ENCODE data around the gene PEX5.
A peak's percentile ranks its signal among the peaks of the same experiment; 100 is the strongest.
"Not testable (repeated sequence)": the region's sequence is repeated elsewhere in the genome, so short reads cannot be mapped to it uniquely, and the experiment has no call there.

PEX5 gene

DNA sequence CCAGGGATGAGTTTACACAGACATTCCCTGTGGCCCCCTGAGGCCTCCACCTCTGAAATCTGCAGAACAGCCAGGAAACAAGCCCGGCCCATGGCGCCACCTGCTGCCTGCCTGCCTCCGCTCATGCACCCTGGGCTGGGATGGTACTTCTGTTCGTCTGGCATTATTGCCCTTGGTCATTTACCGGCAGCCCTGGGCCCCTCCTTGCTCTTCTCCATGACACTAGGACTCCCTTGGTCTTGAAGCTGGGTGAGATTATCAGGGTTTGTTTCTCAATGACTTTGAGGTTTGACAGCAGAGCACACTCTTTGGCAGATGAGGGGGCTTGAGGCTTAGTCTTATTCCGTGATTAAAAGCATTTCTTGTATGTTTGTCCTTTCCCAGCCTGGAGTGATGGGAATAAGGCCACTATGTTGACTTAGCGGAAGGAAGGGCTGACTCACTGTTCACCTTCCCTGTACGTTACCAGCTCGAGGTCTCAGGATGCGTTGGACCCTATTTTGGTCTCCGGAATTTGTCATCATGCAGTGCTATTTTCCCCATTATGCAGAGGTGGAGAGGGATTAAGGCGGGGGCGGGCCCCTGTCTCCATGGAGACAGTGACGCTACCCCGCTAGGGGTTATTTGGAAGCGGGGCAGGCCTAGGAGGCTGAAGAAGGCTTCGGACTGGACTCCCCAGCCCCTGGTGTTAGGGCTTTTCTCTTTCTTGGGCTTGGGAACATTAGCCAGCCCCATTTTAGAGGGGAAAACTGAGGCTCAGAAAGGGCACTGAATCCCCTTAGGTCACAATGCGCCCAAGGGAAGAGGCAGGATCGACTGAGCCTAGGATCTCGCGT is 706 bp upstream of the PEX5 start:
- peaks cover 36% of the 10 kb centered on the region for H3K4me1 Mint-ChIP-seq
- peak overlapping the region; percentile 92 for H3K4me3 Mint-ChIP-seq
- no peaks in the 10 kb centered on the region for H3K27me3 Mint-ChIP-seq
- peak overlapping the region; percentile 98 for H3K27ac Mint-ChIP-seq
- peaks cover 7% of the 10 kb centered on the region for H3K36me3 Mint-ChIP-seq
- no peaks in the 10 kb centered on the region for H3K9me3 Mint-ChIP-seq

DNA sequence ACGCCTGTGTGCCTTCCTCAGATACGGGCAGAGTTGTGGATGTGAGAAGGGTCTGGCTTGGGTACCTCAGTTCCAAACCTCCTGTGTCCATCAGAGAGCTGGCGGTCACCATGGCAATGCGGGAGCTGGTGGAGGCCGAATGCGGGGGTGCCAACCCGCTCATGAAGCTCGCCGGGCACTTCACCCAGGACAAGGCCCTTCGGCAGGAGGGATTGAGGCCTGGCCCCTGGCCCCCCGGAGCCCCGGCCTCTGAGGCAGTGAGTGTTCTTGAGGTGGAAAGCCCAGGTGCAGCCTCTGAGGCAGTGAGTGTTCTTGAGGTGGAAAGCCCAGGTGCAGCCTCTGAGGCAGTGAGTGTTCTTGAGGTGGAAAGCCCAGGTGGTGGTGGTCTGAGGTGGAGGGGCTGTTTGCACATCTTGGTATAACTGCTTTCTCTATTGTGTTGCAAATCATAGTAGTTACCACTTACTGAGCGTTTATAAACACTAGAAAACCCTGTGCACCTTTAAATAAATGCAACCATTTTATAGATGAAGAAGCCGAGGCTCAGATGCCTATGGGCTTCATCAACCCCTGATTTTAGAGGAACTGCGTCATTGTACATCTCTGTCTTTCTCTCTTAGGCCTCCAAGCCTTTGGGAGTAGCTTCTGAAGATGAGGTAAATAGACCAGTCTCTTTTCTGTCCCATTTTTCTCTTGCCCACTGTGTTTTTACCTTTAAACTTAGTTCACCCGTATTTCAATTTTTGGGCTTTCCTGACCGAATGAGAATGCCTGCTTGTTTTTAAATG is 976 bp downstream of the PEX5 start:
- Mint-ChIP-seq H3K27me3 (no peaks in the 10 kb centered on the region), H3K4me1 (peaks cover 51% of the 10 kb centered on the region), H3K36me3 (peaks cover 13% of the 10 kb centered on the region), H3K27ac (peak overlapping the region; percentile 25), H3K9me3 (no peaks in the 10 kb centered on the region), H3K4me3 (peak overlapping the region; percentile 88)

DNA sequence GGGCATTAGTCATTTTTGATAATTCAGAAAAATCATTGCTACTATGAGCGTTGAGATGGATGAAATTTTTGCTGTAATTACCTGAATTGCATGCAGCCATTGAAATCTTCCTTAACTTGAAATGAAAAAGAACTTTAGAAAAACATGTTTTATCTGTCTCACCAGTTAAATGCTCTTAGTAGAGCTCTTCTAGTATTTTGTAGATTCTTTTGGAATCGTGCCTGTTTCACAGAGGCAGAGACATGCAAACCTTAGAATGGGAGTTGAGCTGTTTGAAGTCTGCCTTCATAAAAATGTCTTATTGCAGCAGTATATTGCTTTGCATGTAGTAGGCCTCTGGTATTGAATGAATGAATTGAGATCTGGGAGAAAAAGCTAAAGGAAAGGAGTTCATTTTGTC is 4.2 kb downstream of the PEX5 start:
- H3K27ac Mint-ChIP-seq = peak overlapping the region; percentile 2
- H3K36me3 Mint-ChIP-seq = peaks cover 18% of the 10 kb centered on the region
- no peaks in the 10 kb centered on the region for H3K9me3 Mint-ChIP-seq
- H3K4me3 Mint-ChIP-seq = no peak overlapping the region
- no peaks in the 10 kb centered on the region for H3K27me3 Mint-ChIP-seq
- peaks cover 47% of the 10 kb centered on the region for H3K4me1 Mint-ChIP-seq

DNA sequence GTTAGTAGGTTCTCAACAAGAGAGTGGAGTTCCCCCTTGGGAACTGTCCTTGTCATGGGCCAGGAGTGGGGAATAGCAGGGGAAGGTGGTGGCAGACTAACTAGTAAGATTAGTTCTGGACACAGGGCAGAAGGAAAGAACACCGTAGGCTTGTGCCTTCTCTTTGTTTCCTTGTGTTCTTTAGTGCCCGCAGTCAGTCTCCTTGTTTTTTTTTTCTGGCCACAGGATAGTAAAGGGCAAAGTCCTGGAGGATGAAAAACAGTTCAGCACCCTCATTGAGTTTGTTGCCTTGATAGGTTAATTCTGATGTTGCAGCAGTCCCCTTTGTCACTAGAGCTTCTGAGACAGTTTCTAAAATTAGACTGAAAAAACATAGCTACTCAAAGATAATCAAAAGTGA is 8.4 kb downstream of the PEX5 start:
- H3K4me1 Mint-ChIP-seq = peaks cover 24% of the 10 kb centered on the region
- no peak overlapping the region for H3K4me3 Mint-ChIP-seq
- no peaks in the 10 kb centered on the region for H3K27me3 Mint-ChIP-seq
- H3K9me3 Mint-ChIP-seq = no peaks in the 10 kb centered on the region
- no peak overlapping the region for H3K27ac Mint-ChIP-seq
- H3K36me3 Mint-ChIP-seq = peaks cover 22% of the 10 kb centered on the region

DNA sequence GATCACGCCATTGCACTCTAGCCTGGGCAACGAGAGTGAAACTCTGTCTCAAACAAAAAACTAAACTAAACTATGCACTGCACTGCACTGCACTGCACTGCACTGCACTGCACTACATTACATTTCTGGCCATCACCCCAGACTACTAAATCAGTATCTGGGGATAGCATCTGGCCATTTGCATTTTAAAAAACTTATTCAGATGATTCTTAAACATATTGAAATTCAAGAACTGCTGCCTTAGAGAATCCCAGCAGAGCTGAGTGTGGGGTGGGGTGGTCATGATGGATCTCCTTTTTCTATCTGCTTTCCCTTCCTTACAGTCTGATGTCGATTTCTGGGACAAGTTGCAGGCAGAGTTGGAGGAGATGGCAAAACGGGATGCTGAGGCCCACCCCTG is 13.6 kb downstream of the PEX5 start:
- no peaks in the 10 kb centered on the region for H3K4me1 Mint-ChIP-seq
- H3K9me3 Mint-ChIP-seq = no peaks in the 10 kb centered on the region
- no peak overlapping the region for H3K4me3 Mint-ChIP-seq
- H3K27me3 Mint-ChIP-seq = no peaks in the 10 kb centered on the region
- no peak overlapping the region for H3K27ac Mint-ChIP-seq
- H3K36me3 Mint-ChIP-seq = peaks cover 38% of the 10 kb centered on the region

DNA sequence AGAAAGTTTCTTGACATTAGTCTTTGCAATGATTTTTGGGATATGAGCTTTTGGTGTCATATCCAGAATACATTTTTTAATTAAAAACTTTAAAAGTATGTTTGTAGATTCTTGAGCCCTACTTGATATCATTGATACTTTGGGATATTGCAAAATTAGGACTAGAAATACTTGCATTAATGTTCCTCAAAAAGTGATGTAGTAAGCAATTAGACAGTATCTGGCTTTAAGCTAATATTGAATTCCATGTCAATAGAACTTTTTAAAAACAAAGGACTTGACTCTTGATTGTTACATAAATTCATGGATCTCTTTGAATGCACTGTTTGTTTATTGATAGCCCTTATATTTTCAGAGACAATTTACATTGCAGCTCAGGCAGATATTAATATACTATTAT is 15.6 kb downstream of the PEX5 start:
- no peaks in the 10 kb centered on the region for H3K4me1 Mint-ChIP-seq
- no peak overlapping the region for H3K27ac Mint-ChIP-seq
- H3K36me3 Mint-ChIP-seq = peaks cover 56% of the 10 kb centered on the region
- no peaks in the 10 kb centered on the region for H3K27me3 Mint-ChIP-seq
- no peak overlapping the region for H3K4me3 Mint-ChIP-seq
- H3K9me3 Mint-ChIP-seq = no peaks in the 10 kb centered on the region

DNA sequence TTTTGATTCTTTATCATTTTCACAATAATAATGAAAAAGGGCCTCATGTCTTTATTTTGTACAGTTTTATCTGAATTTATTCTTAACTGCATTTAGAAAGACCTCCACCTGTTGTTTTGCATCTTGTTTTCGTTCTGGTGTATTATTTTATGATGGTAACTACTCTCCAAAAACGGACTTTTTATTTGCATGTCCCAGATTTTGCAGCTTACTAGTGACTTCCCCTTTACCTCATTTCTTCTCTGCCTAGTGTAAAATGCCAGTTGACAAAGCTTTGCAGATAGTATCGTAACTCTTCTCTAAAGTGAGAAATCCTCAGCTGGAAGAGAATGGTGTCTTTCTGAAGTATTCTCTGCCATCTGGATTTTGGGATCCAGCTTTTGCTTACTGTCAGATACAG is 17.2 kb downstream of the PEX5 start:
- no peaks in the 10 kb centered on the region for H3K27me3 Mint-ChIP-seq
- no peak overlapping the region for H3K4me3 Mint-ChIP-seq
- peaks cover 65% of the 10 kb centered on the region for H3K36me3 Mint-ChIP-seq
- H3K27ac Mint-ChIP-seq = no peak overlapping the region
- no peaks in the 10 kb centered on the region for H3K4me1 Mint-ChIP-seq
- H3K9me3 Mint-ChIP-seq = no peaks in the 10 kb centered on the region

DNA sequence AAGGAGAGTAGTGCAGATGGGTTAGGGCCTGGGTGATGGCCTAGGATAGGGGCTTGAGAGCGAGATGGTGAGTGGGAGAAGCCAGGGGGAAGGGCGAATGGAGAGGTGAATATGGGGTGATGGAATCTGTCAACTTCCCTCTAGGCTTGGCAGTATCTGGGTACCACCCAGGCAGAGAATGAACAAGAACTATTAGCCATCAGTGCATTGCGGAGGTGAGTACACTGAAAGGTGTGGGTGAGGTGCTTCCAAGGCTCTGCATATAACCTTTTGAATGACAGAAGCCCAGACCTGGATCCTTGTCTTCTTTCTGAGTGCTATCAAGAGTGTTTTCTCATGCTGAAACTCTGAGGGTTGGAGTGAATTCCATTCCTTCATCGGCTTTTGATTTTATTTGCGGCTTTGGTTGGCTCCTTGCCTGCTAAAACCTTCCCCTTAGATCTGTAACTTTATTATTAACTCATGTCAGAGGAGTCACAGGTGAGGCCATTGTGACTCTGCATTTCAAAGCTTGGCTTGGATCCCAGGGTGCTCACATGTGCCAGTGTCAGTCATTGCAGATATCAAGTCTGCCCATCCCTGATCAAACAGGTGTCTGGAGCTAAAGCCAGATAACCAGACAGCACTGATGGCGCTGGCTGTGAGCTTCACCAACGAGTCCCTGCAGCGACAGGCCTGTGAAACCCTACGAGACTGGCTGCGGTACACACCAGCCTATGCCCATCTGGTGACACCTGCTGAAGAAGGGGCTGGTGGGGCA is 18.6 kb downstream of the PEX5 start:
- Mint-ChIP-seq H3K36me3 (peaks cover 67% of the 10 kb centered on the region), H3K4me1 (no peaks in the 10 kb centered on the region), H3K27ac (no peak overlapping the region), H3K27me3 (no peaks in the 10 kb centered on the region), H3K9me3 (no peaks in the 10 kb centered on the region), H3K4me3 (no peak overlapping the region)

DNA sequence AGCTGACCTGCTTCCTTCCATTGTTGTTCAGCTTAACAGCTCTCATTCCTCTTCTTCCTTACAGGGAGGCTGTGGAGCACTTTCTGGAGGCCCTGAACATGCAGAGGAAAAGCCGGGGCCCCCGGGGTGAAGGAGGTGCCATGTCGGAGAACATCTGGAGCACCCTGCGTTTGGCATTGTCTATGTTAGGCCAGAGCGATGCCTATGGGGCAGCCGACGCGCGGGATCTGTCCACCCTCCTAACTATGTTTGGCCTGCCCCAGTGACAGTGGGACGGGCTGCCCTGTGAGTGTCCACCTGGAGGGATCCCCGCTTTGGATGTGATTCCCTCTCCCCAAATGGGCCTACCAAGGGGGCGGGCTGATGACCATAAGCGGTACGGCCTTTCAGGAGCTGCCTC is 20.5 kb downstream of the PEX5 start:
- Mint-ChIP-seq H3K36me3 (peaks cover 60% of the 10 kb centered on the region), H3K4me3 (no peak overlapping the region), H3K27ac (no peak overlapping the region), H3K27me3 (no peaks in the 10 kb centered on the region), H3K4me1 (no peaks in the 10 kb centered on the region), H3K9me3 (no peaks in the 10 kb centered on the region)

DNA sequence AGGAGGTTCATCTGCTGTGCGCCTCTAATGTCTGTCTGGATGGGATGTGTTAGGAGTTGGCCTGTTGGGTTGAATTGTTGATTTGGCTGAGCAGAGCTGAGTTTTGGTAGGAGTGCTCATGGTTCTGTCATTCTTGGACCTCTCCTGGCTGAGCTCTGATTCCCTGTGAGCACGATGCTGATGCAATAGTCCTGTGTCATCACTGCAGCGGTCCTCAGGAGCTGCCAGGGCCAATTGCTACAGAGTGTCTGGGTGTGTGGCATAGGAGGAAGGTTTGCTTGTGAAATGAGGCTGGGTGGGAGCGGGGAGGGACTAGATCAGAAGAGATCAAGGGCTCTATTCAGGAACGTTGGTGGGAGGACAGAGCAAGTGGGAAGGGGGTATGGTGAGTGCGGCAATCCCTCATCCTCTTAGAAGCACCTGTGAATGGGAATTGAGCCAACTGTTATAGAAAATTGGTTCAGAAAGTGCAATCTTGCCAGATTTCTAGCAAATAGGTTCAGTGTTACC is 21.2 kb downstream of the PEX5 start:
- no peaks in the 10 kb centered on the region for H3K9me3 Mint-ChIP-seq
- H3K4me3 Mint-ChIP-seq = no peak overlapping the region
- no peak overlapping the region for H3K27ac Mint-ChIP-seq
- peaks cover 57% of the 10 kb centered on the region for H3K36me3 Mint-ChIP-seq
- H3K27me3 Mint-ChIP-seq = no peaks in the 10 kb centered on the region
- H3K4me1 Mint-ChIP-seq = no peaks in the 10 kb centered on the region

DNA sequence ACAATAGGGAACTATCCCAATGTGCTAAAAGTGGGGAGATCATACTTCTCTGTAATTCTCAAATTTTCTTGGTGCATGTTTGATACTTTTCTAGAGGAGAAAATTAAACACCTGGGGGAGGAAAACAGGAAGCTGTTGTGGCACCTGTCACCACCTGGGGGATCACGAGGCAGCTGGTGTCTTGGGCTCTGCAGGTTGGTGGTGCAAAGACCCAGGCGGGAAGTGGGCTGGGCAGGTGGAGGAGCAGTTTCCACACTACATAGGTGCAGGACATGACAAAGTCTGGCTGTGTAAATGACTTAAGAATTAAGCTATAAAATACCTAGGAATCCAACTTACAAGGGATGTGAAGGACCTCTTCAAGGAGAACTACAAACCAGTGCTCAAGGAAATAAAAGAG is 23.2 kb downstream of the PEX5 start:
- H3K27ac Mint-ChIP-seq = no peak overlapping the region
- no peaks in the 10 kb centered on the region for H3K4me1 Mint-ChIP-seq
- H3K27me3 Mint-ChIP-seq = no peaks in the 10 kb centered on the region
- H3K36me3 Mint-ChIP-seq = peaks cover 41% of the 10 kb centered on the region
- H3K9me3 Mint-ChIP-seq = no peaks in the 10 kb centered on the region
- no peak overlapping the region for H3K4me3 Mint-ChIP-seq

DNA sequence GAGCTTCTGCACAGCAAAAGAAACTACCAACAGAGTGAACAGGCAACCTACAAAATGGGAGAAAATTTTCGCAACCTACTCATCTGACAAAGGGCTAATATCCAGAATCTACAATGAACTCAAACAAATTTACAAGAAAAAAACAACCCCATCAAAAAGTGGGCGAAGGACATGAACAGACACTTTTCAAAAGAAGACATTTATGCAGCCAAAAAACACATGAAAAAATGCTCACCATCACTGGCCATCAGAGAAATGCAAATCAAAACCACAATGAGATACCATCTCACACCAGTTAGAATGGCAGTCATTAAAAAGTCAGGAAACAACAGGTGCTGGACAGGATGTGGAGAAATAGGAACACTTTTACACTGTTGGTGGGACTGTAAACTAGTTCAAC is 24.3 kb downstream of the PEX5 start:
- H3K27me3 Mint-ChIP-seq, H3K4me3 Mint-ChIP-seq, H3K27ac Mint-ChIP-seq, H3K9me3 Mint-ChIP-seq, H3K4me1 Mint-ChIP-seq: not testable (repeated sequence)
- H3K36me3 Mint-ChIP-seq = peaks cover 33% of the 10 kb centered on the region

DNA sequence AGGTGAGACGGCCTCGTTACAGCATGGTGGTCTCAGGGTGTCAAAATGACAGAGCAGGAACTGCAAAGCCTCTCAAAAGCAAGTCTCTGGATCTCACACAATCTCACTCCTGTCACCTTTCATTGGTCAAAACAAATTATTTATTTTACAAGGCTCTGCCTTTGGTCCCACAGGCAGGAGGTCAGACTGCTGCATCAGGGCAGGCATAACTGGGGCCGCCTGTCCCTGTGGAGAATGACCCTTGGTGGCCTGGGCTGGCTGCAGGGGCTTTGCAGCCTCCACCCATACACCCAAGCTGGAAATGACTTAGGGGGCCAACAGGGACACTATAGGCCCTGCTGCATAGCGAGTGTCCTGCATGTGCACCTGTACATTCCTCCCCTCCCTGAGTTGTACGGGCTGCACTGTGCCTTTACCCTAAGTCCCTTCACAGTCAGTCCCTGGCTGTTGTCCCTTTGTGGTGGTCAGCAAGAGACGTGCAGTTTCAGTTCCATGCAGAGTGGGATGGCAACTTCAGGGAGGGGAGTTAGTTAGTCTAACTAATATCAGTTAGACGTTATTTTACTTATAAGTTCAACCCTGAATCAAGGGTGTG is 28.1 kb downstream of the PEX5 start:
- H3K4me3 Mint-ChIP-seq = no peak overlapping the region
- peaks cover 5% of the 10 kb centered on the region for H3K36me3 Mint-ChIP-seq
- H3K4me1 Mint-ChIP-seq = no peaks in the 10 kb centered on the region
- no peak overlapping the region for H3K27ac Mint-ChIP-seq
- peaks cover 3% of the 10 kb centered on the region for H3K27me3 Mint-ChIP-seq
- H3K9me3 Mint-ChIP-seq = no peaks in the 10 kb centered on the region

DNA sequence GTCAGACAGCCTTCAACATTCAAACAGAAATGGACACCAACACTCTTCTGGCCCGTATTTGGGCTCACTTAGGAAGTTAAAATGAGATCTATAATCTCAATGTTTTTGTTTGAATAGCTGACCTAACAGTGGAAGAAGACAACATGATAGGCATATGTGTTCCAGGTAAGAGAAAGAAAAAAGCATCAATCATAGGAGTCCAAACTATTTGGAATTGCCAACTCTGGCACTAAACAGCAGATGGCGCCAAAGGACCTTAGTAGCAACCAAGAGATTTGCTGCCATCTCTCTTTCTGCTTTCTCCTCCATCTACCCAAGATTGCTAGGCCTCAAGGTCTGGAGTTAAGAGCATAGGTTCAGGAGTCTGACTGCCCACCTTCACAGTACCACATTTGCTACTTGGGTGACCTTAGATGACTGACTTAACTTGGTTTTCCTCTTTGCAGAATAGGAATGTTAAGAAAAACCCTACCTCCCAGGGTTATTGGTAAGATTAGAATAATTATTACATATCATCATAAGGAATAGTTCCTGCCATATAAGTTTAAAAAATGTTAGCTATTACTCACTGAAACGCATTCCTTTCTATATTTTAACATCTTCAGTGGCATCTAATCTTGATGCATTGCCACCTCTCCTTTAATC is 30.2 kb downstream of the PEX5 start:
- no peak overlapping the region for H3K27ac Mint-ChIP-seq
- no peaks in the 10 kb centered on the region for H3K36me3 Mint-ChIP-seq
- no peak overlapping the region for H3K4me3 Mint-ChIP-seq
- H3K9me3 Mint-ChIP-seq = no peaks in the 10 kb centered on the region
- H3K27me3 Mint-ChIP-seq = peaks cover 3% of the 10 kb centered on the region
- no peaks in the 10 kb centered on the region for H3K4me1 Mint-ChIP-seq

DNA sequence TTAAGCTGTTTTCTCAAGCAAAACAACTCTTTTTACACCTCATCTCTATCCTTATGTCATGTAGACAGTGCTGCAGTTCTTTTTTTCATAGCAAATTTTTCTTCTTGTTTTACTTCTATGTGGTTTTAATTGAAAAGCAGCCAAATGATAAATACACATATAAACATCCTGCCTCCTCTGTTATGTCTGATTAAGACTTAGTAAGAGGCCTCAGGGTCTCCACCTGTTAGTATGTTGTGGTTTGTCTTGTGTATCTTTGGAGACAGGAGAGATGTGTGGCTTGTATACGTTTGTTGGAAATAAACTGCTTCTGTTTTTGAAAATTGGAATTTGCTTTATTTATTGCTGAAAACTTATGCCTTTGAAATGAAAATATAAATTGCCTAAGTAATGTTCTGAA is 32.0 kb downstream of the PEX5 start:
- peaks cover 3% of the 10 kb centered on the region for H3K27me3 Mint-ChIP-seq

More for the DNA sequence above, 32.0 kb downstream of the PEX5 start:
- H3K4me3 Mint-ChIP-seq = no peak overlapping the region
- no peaks in the 10 kb centered on the region for H3K4me1 Mint-ChIP-seq
- H3K9me3 Mint-ChIP-seq = no peaks in the 10 kb centered on the region
- H3K36me3 Mint-ChIP-seq = no peaks in the 10 kb centered on the region
- no peak overlapping the region for H3K27ac Mint-ChIP-seq

All from activated naive CD4-positive, alpha-beta T cell treated with anti-CD3 and anti-CD28 coated beads, Interleukin-2, amount 50 U/mL, for 24 hours (primary cell).